WTC11 (cell line): Measurements from ENCODE around the gene FAM163A. TPM values are rescaled to one million over a fixed set of nuclear protein-coding genes. Genes with fewer than 3 reads are reported as not detected.

ENCODE experiments used
- ATAC-seq: fragments of 200-7000 bp; cut with Tn5 transposase; 2 replicates; pipeline ENCODE4 v1.10.0; 2021; ENCODE audit warnings: mild to moderate bottlenecking, moderate library complexity
- CTCF ChIA-PET: fragments of 300-600 bp; sonication (Branson Sonifier 250); formaldehyde crosslinking; loops from one replicate; lab custom pipeline; 2021; ENCODE audit warnings: antibody characterized with exemption; lab: Charles Lee
- POLR2A ChIA-PET: fragments of 350-600 bp; sonication (Branson Sonifier 250); formaldehyde crosslinking; loops from one replicate; lab custom pipeline; 2021; ENCODE audit warnings: antibody characterized with exemption; lab: Charles Lee
- DNase-seq: peaks from one replicate; pipeline ENCODE4 v3.0.0; 2021; ENCODE audit warnings: low spot score
- H3K27ac Mint-ChIP-seq: 2 replicates; pipeline ENCODE4 v1.8.0; 2021; ENCODE audit warnings: mixed read lengths
- H3K27me3 Mint-ChIP-seq: 2 replicates; pipeline ENCODE4 v1.8.0; 2021; ENCODE audit warnings: low read depth, mild to moderate bottlenecking, moderate library complexity, mixed read lengths
- H3K36me3 Mint-ChIP-seq: 2 replicates; pipeline ENCODE4 v1.8.0; 2021; ENCODE audit warnings: mixed read lengths
- H3K4me1 Mint-ChIP-seq: 2 replicates; pipeline ENCODE4 v1.8.0; 2022; ENCODE audit warnings: mixed read lengths
- H3K4me3 Mint-ChIP-seq: 2 replicates; pipeline ENCODE4 v1.8.0; 2021; ENCODE audit warnings: mild to moderate bottlenecking, moderate library complexity, mixed read lengths
- H3K9me3 Mint-ChIP-seq: 2 replicates; pipeline ENCODE4 v1.8.0; 2021; ENCODE audit warnings: mixed read lengths
- AFF4 ChIP-seq: sonication (generic); formaldehyde crosslinking; IDR thresholded peaks from 2 replicates; pipeline ENCODE4 v1.8.1; 2023; ENCODE audit warnings: mild to moderate bottlenecking, missing genetic modification reagents, borderline replicate concordance
- ATF2 ChIP-seq: sonication (generic); formaldehyde crosslinking; IDR thresholded peaks from 2 replicates; pipeline ENCODE4 v1.8.1; 2022; ENCODE audit warnings: low read depth, missing genetic modification reagents, borderline replicate concordance
- CBFB ChIP-seq: sonication (generic); formaldehyde crosslinking; IDR thresholded peaks from 2 replicates; pipeline ENCODE4 v1.8.1; 2022; ENCODE audit warnings: mild to moderate bottlenecking, low read depth, missing genetic modification reagents
- E2F4 ChIP-seq: sonication (generic); formaldehyde crosslinking; IDR thresholded peaks from 2 replicates; pipeline ENCODE4 v1.8.1; 2022; ENCODE audit warnings: low read depth, mild to moderate bottlenecking, moderate library complexity, missing genetic modification reagents, borderline replicate concordance
- ELF4 ChIP-seq: sonication (generic); formaldehyde crosslinking; IDR thresholded peaks from 2 replicates; pipeline ENCODE4 v1.8.1; 2022; ENCODE audit warnings: low read depth, mild to moderate bottlenecking, moderate library complexity, missing genetic modification reagents
- EMX1 ChIP-seq: fragments of 250-450 bp; sonication (Bioruptor Pico); IDR thresholded peaks from 2 replicates; pipeline ENCODE4 v1.8.0; 2021; ENCODE audit warnings: mild to moderate bottlenecking
- ERG ChIP-seq: fragments of 250-450 bp; sonication (Bioruptor Pico); IDR thresholded peaks from 2 replicates; pipeline ENCODE4 v1.8.0; 2021; ENCODE audit warnings: mild to moderate bottlenecking
- FOXK1 ChIP-seq: sonication (generic); formaldehyde crosslinking; IDR thresholded peaks from 2 replicates; pipeline ENCODE4 v1.8.0; 2022; ENCODE audit warnings: mild to moderate bottlenecking, moderate library complexity, missing genetic modification reagents
- FOXP1 ChIP-seq: sonication (generic); formaldehyde crosslinking; IDR thresholded peaks from 2 replicates; pipeline ENCODE4 v1.8.0; 2022; ENCODE audit warnings: missing genetic modification reagents, mild to moderate bottlenecking, moderate library complexity, borderline replicate concordance
- FOXP4 ChIP-seq: sonication (generic); formaldehyde crosslinking; IDR thresholded peaks from 2 replicates; pipeline ENCODE4 v1.8.0; 2022; ENCODE audit warnings: mild to moderate bottlenecking, missing genetic modification reagents
- HMGA2 ChIP-seq: fragments of 250-450 bp; sonication (Bioruptor Pico); IDR thresholded peaks from 2 replicates; pipeline ENCODE4 v1.4.0; 2021; ENCODE audit warnings: mild to moderate bottlenecking, moderate library complexity
- NR2C2 ChIP-seq: sonication (generic); formaldehyde crosslinking; IDR thresholded peaks from 2 replicates; pipeline ENCODE4 v1.8.0; 2022; ENCODE audit warnings: mild to moderate bottlenecking, missing genetic modification reagents
- SOX15 ChIP-seq: fragments of 250-450 bp; sonication (Bioruptor Pico); IDR thresholded peaks from 2 replicates; pipeline ENCODE4 v1.9.0; 2021; ENCODE audit warnings: mild to moderate bottlenecking
- SP1 ChIP-seq: sonication (generic); formaldehyde crosslinking; conservative IDR thresholded peaks from 2 replicates; pipeline ENCODE4 v1.8.1; 2022; ENCODE audit warnings: missing genetic modification reagents
- TEAD1 ChIP-seq: sonication (generic); formaldehyde crosslinking; IDR thresholded peaks from 2 replicates; pipeline ENCODE4 v1.8.0; 2022; ENCODE audit warnings: mild to moderate bottlenecking, missing genetic modification reagents
- TEAD4 ChIP-seq: sonication (generic); formaldehyde crosslinking; IDR thresholded peaks from 2 replicates; pipeline ENCODE4 v1.8.0; 2022; ENCODE audit warnings: mild to moderate bottlenecking, missing genetic modification reagents
- USF1 ChIP-seq: sonication (generic); formaldehyde crosslinking; IDR thresholded peaks from 2 replicates; pipeline ENCODE4 v1.8.0; 2022; ENCODE audit warnings: mild to moderate bottlenecking, missing genetic modification reagents
- ZSCAN18 ChIP-seq: fragments of 250-450 bp; sonication (Bioruptor Pico); IDR thresholded peaks from 2 replicates; pipeline ENCODE4 v2.1.2; 2022; ENCODE audit warnings: mild to moderate bottlenecking, moderate library complexity
- total RNA-seq: library from RNA; stranded (reverse); gene quantifications from 3 replicates; pipeline ENCODE4 v1.2.3, GENCODE V29; 2021

Gene FAM163A
- total RNA-seq, 1 experiment from 2014 or later: 0.07 TPM

- H3K4me3 Mint-ChIP-seq: no peak overlapping the region
- peaks cover 14% of the 10 kb centered on the region for H3K4me1 Mint-ChIP-seq
- no peaks in the 10 kb centered on the region for H3K9me3 Mint-ChIP-seq
- no peak overlapping the region for H3K27ac Mint-ChIP-seq
- no peak for DNase-seq
- TF ChIP-seq NR2C2 (CRISPR knock-in tag) (no peak), FOXK1 (CRISPR knock-in tag) (no peak), ERG (CRISPR knock-in tag) (no peak), ZSCAN18 (CRISPR knock-in tag) (no peak), SOX15 (CRISPR knock-in tag) (no peak), ATF2 (CRISPR knock-in tag) (no peak), FOXP4 (CRISPR knock-in tag) (no peak), USF1 (no peak), TEAD1 (CRISPR knock-in tag) (no peak), FOXP1 (CRISPR knock-in tag) (no peak), AFF4 (CRISPR knock-in tag) (no peak), EMX1 (CRISPR knock-in tag) (no peak), SP1 (no peak), ELF4 (no peak), E2F4 (CRISPR knock-in tag) (no peak), CBFB (CRISPR knock-in tag) (no peak), TEAD4 (CRISPR knock-in tag) (no peak), HMGA2 (CRISPR knock-in tag) (no peak)
- ChIA-PET POLR2A (no interaction called here), CTCF (interaction anchor here (0.8 to 14.7 kb wide), 4 partner anchors 10 to 106 kb away, joined by 3 to 914 read pairs (median 4); no protein-coding TSS in a partner anchor)
- peaks cover 28% of the 10 kb centered on the region for H3K27me3 Mint-ChIP-seq
- no peaks in the 10 kb centered on the region for H3K36me3 Mint-ChIP-seq
- no peak for ATAC-seq
Observed at GRCh38 chr1:179812501-179813292, 69.6 kb downstream of the FAM163A start.
